Panc1 (cell line): Measurements from ENCODE around the gene CREB5. TPM values are rescaled to one million over a fixed set of nuclear protein-coding genes. Genes with fewer than 3 reads are reported as not detected.

Source experiments
- ATAC-seq: fragments of 200-7000 bp; cut with Tn5 transposase; 2 replicates; pipeline ENCODE4 v1.9.1; 2020; ENCODE audit warnings: mild to moderate bottlenecking, moderate library complexity
- BruUV-seq: library from RNA; stranded (reverse); fragments of 400-500 nt; replicated peaks from 2 replicates; lab custom pipeline; 2021; lab: Mats Ljungman, UMichigan
- CTCF ChIA-PET: fragments of 300-600 bp; sonication (Branson Sonifier 250); formaldehyde crosslinking; loops from one replicate; lab custom pipeline; 2022; ENCODE audit warnings: antibody characterized with exemption; lab: Charles Lee
- POLR2A ChIA-PET: fragments of 300-600 bp; sonication (Branson Sonifier 250); formaldehyde crosslinking; loops from one replicate; lab custom pipeline; 2022; ENCODE audit warnings: antibody characterized with exemption; lab: Charles Lee
- DNase-seq: peaks from one replicate; pipeline ENCODE4 v3.0.0-alpha.2; 2010; ENCODE audit warnings: low read depth, low spot score
- H3K27ac ChIP-seq: 2 replicates; pipeline ENCODE4 v1.5.1; 2011; ENCODE audit warnings: mild to moderate bottlenecking, low read length, inconsistent platforms
- H3K27me3 ChIP-seq: fragments of 200-500 bp; sonication (Bioruptor generic); 2 replicates; pipeline ENCODE4 v1.6.0; 2014; ENCODE audit warnings: low read length, inconsistent platforms; ENCODE audit not compliant: control insufficient read depth, insufficient read depth
- H3K36me3 ChIP-seq: fragments of 200-500 bp; sonication (Bioruptor generic); 2 replicates; pipeline ENCODE4 v1.5.1; 2014; ENCODE audit warnings: inconsistent platforms, mild to moderate bottlenecking, low read length, moderate library complexity; ENCODE audit not compliant: control insufficient read depth, insufficient read depth
- H3K4me1 ChIP-seq: 2 replicates; pipeline ENCODE4 v1.5.1; 2011; ENCODE audit warnings: inconsistent platforms, mild to moderate bottlenecking, low read length, moderate library complexity; ENCODE audit not compliant: control insufficient read depth, insufficient read depth
- H3K4me3 ChIP-seq, 2 experiments: 2 replicates each; pipeline ENCODE4 v1.5.1; 2011 to 2012; ENCODE audit warnings: low read depth in 2 of 2, low read length in 2 of 2, mild to moderate bottlenecking in 2 of 2, inconsistent platforms in 1 of 2, moderate library complexity in 1 of 2
- H3K9me3 ChIP-seq: fragments of 200-500 bp; sonication (Bioruptor generic); 2 replicates; pipeline ENCODE4 v1.5.1; 2014; ENCODE audit warnings: low read depth, mild to moderate bottlenecking, inconsistent platforms, low read length, moderate library complexity; ENCODE audit not compliant: control insufficient read depth, insufficient read depth
- CTCF ChIP-seq: fragments of 450-650 bp; IDR thresholded peaks from 2 replicates; pipeline ENCODE4 v1.5.1; 2017; ENCODE audit warnings: mild to moderate bottlenecking
- POLR2AphosphoS5 ChIP-seq: IDR thresholded peaks from 2 replicates; pipeline ENCODE4 v1.6.1; 2012; ENCODE audit warnings: mild to moderate bottlenecking, low read depth, low read length, moderate library complexity
- REST ChIP-seq, 2 experiments: IDR thresholded peaks; 2 replicates each; pipeline ENCODE4 v1.6.1; 2011 to 2012; ENCODE audit warnings: low read depth in 2 of 2, control low read depth in 1 of 2, low read length in 1 of 2, mild to moderate bottlenecking in 1 of 2, moderate library complexity in 1 of 2; ENCODE audit not compliant: insufficient read depth in 1 of 2
- SIN3A ChIP-seq: IDR thresholded peaks from 2 replicates; pipeline ENCODE4 v1.6.1; 2012; ENCODE audit warnings: low read depth, mild to moderate bottlenecking, low read length, moderate library complexity, borderline replicate concordance; ENCODE audit not compliant: insufficient read depth
- TCF7L2 ChIP-seq: IDR thresholded peaks from 2 replicates; pipeline ENCODE4 v1.6.1; 2011; ENCODE audit warnings: mild to moderate bottlenecking, low read depth, low read length, inconsistent platforms
- in situ Hi-C: cut with HindIII; loops from 2 replicates; pipeline ENCODE4 v1.10.0; 2016; ENCODE audit warnings: low sequenced_read_pairs, low pct_unique_long_range_greater_than_20kb
- intact Hi-C: fragments of 100-400 bp; cut with micrococcal nuclease; formaldehyde crosslinking; loops from one replicate; pipeline ENCODE4 v1.10.0; 2022; ENCODE audit not compliant: unreplicated experiment
- total RNA-seq: library from RNA; stranded (reverse); gene quantifications from one replicate; pipeline ENCODE4 v1.2.1, GENCODE V29; 2021; ENCODE audit not compliant: unreplicated experiment

CREB5 gene
- total RNA-seq, 1 experiment from 2014 or later: 3.1 TPM

- Histone ChIP-seq H3K27ac (no peak overlapping the region), H3K36me3 (no peaks in the 10 kb centered on the region), H3K9me3 (no peaks in the 10 kb centered on the region), H3K4me1 (no peaks in the 10 kb centered on the region), H3K4me3 (no peak overlapping the region), H3K27me3 (peaks cover 7% of the 10 kb centered on the region; the same call in 1 of the 2 replicates)
- in situ Hi-C loops (no loop called here), intact Hi-C loops (no loop called here)
- TF ChIP-seq SIN3A: no peak
- TF ChIP-seq TCF7L2: no peak
- TF ChIP-seq REST (IDR thresholded peaks at IDR 0.05; ENCODE audit: insufficient read depth in 1 of 2, low read depth in 2 of 2, low read length in 1 of 2): no peak
- no peak for TF ChIP-seq POLR2AphosphoS5
- TF ChIP-seq CTCF: no peak
- DNase-seq (no peak), ATAC-seq (no peak)
- no TSS peak for BruUV-seq
- ChIA-PET CTCF (no interaction called here), POLR2A (no interaction called here)
Observed at GRCh38 chr7:28470344-28470743, 58.0 kb downstream of the CREB5 start.

- no peak overlapping the region for H3K27ac ChIP-seq
- intact Hi-C loops: no loop called here
- H3K4me1 ChIP-seq: no peaks in the 10 kb centered on the region
- no TSS peak for BruUV-seq
- POLR2A ChIA-PET: no interaction called here
- TF ChIP-seq CTCF (peak; percentile 26), REST (IDR thresholded peaks at IDR 0.05; ENCODE audit: insufficient read depth in 1 of 2, low read depth in 2 of 2, low read length in 1 of 2) (no peak)
- peaks cover 18% of the 10 kb centered on the region for H3K27me3 ChIP-seq
- ATAC-seq (peak; percentile 71; the same call in 1 of the 2 replicates), DNase-seq (no peak)
- in situ Hi-C loops: no loop called here
- no peaks in the 10 kb centered on the region for H3K9me3 ChIP-seq
- CTCF ChIA-PET: interaction anchor here (0.6 kb wide), 1 partner anchor 16 kb away, joined by 3 read pairs; no protein-coding TSS in a partner anchor
- no peaks in the 10 kb centered on the region for H3K36me3 ChIP-seq
- no peak overlapping the region for H3K4me3 ChIP-seq
Observed at GRCh38 chr7:28472332-28472731, 60.0 kb downstream of the CREB5 start.
